Stimulated activated CD8-positive, alpha-beta memory T cell treated with anti-CD3 and anti-CD28 coated beads, Interleukin-4, amount 100 ng/mL, for 48 hours (primary cell): ENCODE data around the gene REG1A.

ENCODE experiments used
- DNase-seq: peaks from one replicate; pipeline ENCODE4 v3.0.0-alpha.2; 2020

REG1A gene, protein sequence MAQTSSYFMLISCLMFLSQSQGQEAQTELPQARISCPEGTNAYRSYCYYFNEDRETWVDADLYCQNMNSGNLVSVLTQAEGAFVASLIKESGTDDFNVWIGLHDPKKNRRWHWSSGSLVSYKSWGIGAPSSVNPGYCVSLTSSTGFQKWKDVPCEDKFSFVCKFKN

DNA sequence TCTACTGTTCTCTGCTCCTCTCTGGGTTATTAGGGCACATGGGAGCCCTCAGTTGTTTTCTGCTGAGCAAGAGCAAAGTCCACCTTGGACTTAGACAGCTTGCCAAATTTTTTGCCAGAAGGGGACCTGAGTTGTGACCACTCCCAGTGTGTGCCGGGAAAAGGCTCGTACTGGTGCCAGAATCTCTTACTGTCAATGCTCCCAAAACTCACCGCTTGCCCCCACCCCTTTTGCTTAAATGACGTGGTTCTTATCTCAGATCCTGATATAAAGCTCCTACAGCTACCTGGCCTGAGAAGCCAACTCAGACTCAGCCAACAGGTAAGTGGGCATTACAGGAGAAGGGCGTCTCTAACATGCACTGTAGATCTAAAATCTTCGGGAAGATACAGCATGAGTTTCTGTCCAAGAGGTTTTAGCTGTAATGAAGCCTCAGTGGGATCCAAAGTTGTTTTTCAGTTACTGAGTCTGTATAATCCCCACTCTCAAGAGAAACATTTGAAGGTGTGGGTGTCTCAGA lies at the start of gene REG1A:
Gene REG1A (plus strand): TSS at position 295 of the 520 bp plus-strand sequence. CDS start 374 bp downstream, outside the sequence.
- no peak for DNase-seq

GRCh38 chr2:79071078-79071477 lies 49.2 kb upstream of the REG1A start:
- DNase-seq = no peak

DNA sequence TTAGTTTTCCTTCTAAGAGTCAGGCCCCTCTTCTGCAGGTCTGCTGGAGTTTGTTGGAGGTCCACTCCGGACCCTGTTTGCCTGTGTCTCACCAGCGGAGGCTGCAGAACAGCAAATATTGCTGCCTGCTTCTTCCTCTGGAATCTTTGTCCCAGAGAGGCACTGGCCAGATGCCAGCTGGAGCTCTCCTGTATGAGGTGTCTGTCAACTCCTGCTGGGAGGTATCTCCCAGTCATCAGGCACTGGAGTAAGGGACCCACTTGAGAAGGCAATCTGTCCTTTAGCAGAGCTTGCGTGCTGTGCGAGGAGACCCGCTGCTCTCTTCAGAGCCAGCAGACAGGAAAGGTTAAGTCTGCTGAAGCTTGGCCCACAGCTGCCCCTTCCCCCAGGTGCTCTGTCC lies 37.3 kb upstream of the REG1A start:
- DNase-seq = no peak

GRCh38 chr2:79083597-79084251 lies 36.6 kb upstream of the REG1A start:
- no peak for DNase-seq

GRCh38 chr2:79084495-79085135 lies 35.7 kb upstream of the REG1A start:
- no peak for DNase-seq

DNA sequence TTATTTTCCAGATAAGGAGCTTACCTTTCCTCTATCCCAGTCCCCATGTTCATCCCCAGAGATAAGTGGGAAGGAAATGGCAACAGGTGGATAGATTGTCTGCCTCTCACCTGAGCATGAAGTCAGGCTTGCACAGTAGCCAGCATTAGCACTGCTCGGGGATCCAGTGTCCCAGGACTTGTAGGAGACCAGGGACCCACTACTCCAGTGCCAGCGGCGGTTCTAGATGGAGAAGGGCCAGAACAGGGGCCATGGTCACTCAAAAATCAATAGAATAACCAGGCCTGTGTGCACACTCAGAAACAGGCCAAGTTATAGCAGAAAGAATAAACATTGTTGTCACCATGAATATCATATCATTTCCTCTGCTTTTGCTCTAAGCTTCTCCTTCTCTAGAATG lies 34.9 kb upstream of the REG1A start:
- no peak for DNase-seq

DNA sequence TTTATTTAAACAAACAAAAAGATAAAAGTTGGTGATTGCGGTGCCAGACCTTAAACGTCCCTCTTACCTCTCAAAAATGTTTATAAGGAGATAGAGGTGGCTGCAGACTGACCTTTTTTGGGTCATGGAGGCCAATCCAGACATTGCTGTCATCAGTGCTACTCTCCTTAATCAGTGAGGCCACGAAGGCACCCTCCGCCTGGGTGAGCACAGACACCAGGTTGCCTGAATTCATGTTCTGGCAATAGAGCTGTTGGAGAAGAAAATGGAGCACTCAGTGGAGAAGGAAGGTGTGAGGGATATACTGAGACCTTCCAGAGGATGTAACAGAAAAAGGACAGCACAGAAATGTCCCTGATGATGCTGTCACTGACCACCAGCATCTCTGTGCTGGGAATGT lies 34.0 kb upstream of the REG1A start:
- DNase-seq = no peak

- no peak for DNase-seq
These were observed 32.4 kb upstream of the REG1A start, which contains the start of gene REG1B for GRCh38 chr2:79087785-79088364. REG1B (minus strand) TSS chr2:79087993; CDS start chr2:79087612, 381 bp downstream.

DNA sequence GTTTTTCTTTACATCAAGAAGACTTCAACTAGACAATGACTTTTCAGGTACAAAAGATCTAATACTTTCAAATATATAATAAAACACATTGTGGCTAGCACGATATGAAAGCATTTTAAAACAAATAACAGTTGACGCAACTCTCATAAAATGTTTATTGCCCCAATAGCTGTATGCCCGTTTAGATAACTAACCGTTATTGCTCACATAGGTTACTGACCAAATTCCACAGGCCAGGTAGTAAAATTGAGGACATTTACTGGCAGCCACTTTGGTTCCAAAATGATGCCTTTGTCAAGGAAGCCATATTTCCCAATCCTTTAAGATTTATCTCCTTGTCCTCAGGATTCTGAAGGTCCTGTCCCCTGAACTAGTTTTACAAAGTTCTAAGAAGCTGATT lies 29.6 kb upstream of the REG1A start:
- no peak for DNase-seq

GRCh38 chr2:79097843-79098242 lies 22.4 kb upstream of the REG1A start:
- no peak for DNase-seq

GRCh38 chr2:79099140-79099686 lies 21.1 kb upstream of the REG1A start:
- DNase-seq = no peak

- no peak for DNase-seq
These were observed 20.0 kb upstream of the REG1A start for GRCh38 chr2:79100285-79100684.

GRCh38 chr2:79101024-79101423 lies 19.3 kb upstream of the REG1A start:
- no peak for DNase-seq

GRCh38 chr2:79103214-79103613 lies 17.1 kb upstream of the REG1A start:
- no peak for DNase-seq

DNA sequence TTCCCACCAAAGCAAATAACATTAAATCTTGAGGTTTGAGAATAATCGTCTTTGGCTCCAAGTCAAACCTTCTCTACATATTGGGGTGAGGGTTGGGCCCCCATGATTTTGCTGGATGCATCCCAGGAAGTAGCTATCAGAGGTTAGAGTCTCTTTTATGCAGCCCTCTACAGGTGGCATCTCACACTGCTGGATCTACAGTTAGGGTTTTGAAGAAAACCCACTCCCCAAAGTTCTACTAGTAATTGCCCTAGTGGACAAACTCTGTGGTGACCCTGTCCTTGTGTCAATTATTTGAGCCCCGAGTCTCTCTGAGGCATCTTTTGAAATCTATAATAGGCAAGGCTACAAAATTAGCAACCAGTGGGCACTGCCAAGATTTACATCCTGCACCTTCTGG lies 15.0 kb upstream of the REG1A start:
- DNase-seq = no peak

- DNase-seq = no peak
These were observed 8.0 kb upstream of the REG1A start for GRCh38 chr2:79112269-79112668.

DNA sequence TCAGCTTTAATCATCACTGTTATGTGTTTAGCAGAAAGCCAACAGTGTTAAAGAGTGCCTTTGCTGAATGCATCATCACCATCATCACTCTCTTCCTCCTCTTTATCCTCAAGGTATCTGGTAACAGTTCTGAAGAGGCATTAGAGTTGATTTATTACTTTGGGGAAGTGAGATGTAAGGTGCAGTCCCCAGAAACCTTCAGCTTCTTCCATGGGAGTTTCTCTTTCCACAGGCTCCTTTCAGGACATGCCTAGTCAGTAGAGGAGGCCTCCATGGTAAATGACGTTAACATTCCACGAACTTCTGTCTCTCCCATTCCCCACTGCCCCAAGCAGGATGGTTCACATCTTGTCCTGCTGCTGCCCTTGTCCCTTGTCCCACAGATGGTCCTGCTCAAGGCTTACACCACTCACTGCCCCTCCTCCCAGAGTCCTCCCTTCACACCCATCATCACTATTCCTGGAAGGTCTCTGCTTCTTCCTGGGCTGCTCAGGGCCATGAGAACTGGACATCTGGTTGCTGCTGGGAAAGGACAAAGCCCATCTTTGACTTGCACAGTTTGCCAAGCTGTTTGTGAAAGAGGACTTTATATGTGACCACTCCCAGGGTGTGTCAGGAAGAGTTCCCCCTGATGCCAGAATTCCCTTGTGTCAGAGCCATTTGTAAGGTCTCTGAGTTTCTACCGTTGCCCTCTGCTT lies 5.3 kb upstream of the REG1A start:
- DNase-seq = no peak

DNA sequence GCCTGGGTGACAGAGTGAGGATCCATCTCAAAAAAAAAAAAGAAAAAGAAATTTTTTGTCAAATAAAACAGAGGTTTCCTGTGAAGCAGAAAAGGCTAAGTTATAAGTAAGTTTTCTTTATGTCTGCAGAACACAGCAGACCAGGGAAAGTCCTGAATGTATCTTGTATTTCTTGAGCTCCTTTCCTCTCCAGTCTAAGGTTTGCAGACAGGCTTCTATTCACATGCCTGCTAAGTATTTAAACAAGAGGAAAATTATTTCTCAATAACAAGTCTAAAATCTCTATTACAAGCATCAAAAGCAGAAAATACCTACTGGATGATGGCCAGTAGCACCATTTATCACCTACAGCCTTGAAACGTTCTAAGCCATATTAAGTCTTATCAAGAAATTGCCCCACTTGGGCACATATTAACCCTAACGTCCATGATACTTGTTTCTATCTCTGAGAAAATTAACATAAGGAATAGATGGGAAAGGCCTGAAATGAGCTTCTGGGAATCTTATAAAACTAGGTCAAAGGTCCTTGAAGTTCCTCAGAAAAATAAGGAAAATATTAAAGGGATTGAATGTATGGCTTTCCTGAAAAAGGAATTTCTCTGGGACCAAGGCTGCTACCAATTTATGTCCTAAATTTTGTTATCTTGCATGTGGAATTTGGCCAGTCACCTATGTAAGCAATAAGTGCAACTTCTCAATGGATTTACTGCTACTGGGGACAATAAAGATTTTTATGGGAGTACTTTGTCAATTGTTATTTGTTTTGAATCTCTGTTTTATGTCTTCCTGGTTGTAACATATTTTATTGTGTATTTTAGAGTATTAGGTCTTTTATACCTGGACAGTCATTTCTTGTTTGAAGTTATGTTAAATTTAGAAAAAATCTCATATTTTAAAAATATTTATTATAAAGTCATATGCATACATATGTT lies 3.0 kb upstream of the REG1A start:
- no peak for DNase-seq

GRCh38 chr2:79122676-79123075 lies 2.4 kb downstream of the REG1A start:
- no peak for DNase-seq

GRCh38 chr2:79124907-79125720 lies 4.8 kb downstream of the REG1A start:
- no peak for DNase-seq

- DNase-seq = no peak
These were observed 5.4 kb downstream of the REG1A start for GRCh38 chr2:79125721-79125985.
